Body of pancreas (tissue), 4 donors: ENCODE data around the gene SDHC. TPM values are rescaled to one million over a fixed set of nuclear protein-coding genes. Genes with fewer than 3 reads are reported as not detected.

Source experiments
- ATAC-seq: fragments of 150-250 bp; one replicate; pipeline ENCODE4 v1.9.1; 2016
- DNase-seq, 4 donors: peaks; one replicate each; pipeline ENCODE4 v3.0.0-alpha.2; 2019
- H3K27ac ChIP-seq, 4 donors: fragments of 200-600 bp; sonication (generic); 1 replicate in 3 of 4; 2 replicates in 1 of 4; pipeline versions ENCODE4 v1.5.1 to v1.6.1; 2016 to 2019; ENCODE audit warnings: mild to moderate bottlenecking in 1 of 4, mixed read lengths in 1 of 4, moderate library complexity in 1 of 4
- H3K27me3 ChIP-seq, 2 donors: fragments of 200-600 bp; sonication (generic); one replicate each; pipeline ENCODE4 v1.6.0; 2016; ENCODE audit warnings: mild to moderate bottlenecking in 1 of 2
- H3K36me3 ChIP-seq, 2 donors: fragments of 200-600 bp; sonication (generic); replicated peaks in 1 of 2; 2 replicates each; pipeline ENCODE4 v1.5.1; 2016; ENCODE audit warnings: low read depth in 2 of 2; ENCODE audit not compliant: insufficient read depth in 1 of 2
- H3K4me1 ChIP-seq: fragments of 200-600 bp; sonication (generic); one replicate; pipeline ENCODE4 v1.6.0; 2016
- H3K4me3 ChIP-seq, 2 donors: fragments of 200-600 bp; sonication (generic); 1 replicate in 1 of 2; 2 replicates in 1 of 2; pipeline ENCODE4 v1.5.1; 2016 to 2019
- H3K9me3 ChIP-seq, 3 donors: fragments of 200-600 bp; sonication (generic); 1 replicate in 2 of 3; 2 replicates in 1 of 3; pipeline ENCODE4 v1.5.1; 2016
- POLR2A ChIP-seq, 3 donors: fragments of 450-650 bp; IDR thresholded peaks; one replicate each; pipeline ENCODE4 v1.6.1; 2016; ENCODE audit warnings: antibody characterized with exemption in 3 of 3, mild to moderate bottlenecking in 2 of 3
- WGBS, 2 donors: methylation state at CpG; one replicate each; pipeline ENCODE4 v1.1.5; 2017; 5-methylcytosine and 5-hydroxymethylcytosine counted together
- intact Hi-C: fragments of 100-400 bp; cut with DNase I; formaldehyde crosslinking; loops from one replicate; pipeline ENCODE4 v1.15.1; 2023
- total RNA-seq, 2 donors: library from RNA; depleted of rRNA; stranded (reverse); fragments of >200 nt; gene quantifications; one replicate each; pipeline ENCODE4 v1.1.0, GENCODE V29; 2016
- TF ChIP-seq, protein P1 (sequence below), 7 experiments: fragments of 450-650 bp in 4 of 7; fragments of 200-600 bp in 3 of 7; sonication (generic) in 3 of 7; IDR thresholded peaks; one replicate each; pipeline ENCODE4 v1.5.1; 2016 to 2019; ENCODE audit warnings: antibody characterized with exemption in 7 of 7

SDHC gene
- total RNA-seq, 2 donors from 2014 or later = 22.7 to 26.2 TPM

- intact Hi-C loops = no loop called here
- 68 to 79% methylated on average over 5 of the region's 5 CpGs for WGBS, 2 donors
Measured at GRCh38 chr1:161378014-161378413, 63.8 kb downstream of the SDHC start.

DNA sequence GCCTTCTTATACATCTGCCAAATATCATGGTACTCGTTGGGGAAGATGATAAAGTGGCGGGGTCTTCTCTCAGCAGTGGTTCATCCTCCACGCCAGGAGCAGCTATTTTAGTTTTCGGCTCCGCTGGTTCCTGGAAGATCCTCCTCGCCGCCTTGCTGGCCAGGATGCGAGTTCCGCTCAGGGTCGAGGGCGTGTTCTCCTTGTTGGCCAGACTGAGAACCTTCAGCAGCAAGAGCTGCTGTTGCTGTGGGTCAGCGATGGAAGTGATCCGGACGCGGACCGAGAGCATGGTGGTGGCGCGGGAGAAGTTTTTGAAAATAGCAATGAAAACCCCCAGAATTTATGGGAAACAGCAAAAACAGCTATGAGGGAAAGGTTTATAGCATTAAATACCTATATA lies 64.9 kb downstream of the SDHC start:
- DNase-seq (no peak), ATAC-seq (no peak)
- Histone ChIP-seq H3K27me3 (no peaks in the 10 kb centered on the region), H3K9me3 (no peaks in the 10 kb centered on the region), H3K36me3 (no peaks in the 10 kb centered on the region), H3K4me1 (peaks cover 4% of the 10 kb centered on the region), H3K27ac (no peak overlapping the region), H3K4me3 (no peak overlapping the region)
- intact Hi-C loops = no loop called here
- TF ChIP-seq, protein P1, sequence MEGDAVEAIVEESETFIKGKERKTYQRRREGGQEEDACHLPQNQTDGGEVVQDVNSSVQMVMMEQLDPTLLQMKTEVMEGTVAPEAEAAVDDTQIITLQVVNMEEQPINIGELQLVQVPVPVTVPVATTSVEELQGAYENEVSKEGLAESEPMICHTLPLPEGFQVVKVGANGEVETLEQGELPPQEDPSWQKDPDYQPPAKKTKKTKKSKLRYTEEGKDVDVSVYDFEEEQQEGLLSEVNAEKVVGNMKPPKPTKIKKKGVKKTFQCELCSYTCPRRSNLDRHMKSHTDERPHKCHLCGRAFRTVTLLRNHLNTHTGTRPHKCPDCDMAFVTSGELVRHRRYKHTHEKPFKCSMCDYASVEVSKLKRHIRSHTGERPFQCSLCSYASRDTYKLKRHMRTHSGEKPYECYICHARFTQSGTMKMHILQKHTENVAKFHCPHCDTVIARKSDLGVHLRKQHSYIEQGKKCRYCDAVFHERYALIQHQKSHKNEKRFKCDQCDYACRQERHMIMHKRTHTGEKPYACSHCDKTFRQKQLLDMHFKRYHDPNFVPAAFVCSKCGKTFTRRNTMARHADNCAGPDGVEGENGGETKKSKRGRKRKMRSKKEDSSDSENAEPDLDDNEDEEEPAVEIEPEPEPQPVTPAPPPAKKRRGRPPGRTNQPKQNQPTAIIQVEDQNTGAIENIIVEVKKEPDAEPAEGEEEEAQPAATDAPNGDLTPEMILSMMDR (IDR thresholded peaks at IDR 0.05) = no peak
- TF ChIP-seq POLR2A (IDR thresholded peaks at IDR 0.05) = no peak
- WGBS, 2 donors = 86 to 93% methylated on average over 18 of the region's 18 CpGs

More at GRCh38 chr1:161378014-161378413, 63.8 kb downstream of the SDHC start:
- Histone ChIP-seq H3K27ac (no peak overlapping the region), H3K4me1 (peaks cover 4% of the 10 kb centered on the region), H3K4me3 (no peak overlapping the region), H3K9me3 (no peaks in the 10 kb centered on the region), H3K36me3 (no peaks in the 10 kb centered on the region), H3K27me3 (no peaks in the 10 kb centered on the region)
- ATAC-seq = peak; percentile 42
- peak in 2 of 4 donors; percentile 27 to 38 for DNase-seq
- TF ChIP-seq, protein P1 (IDR thresholded peaks at IDR 0.05) = no peak
- no peak for TF ChIP-seq POLR2A (IDR thresholded peaks at IDR 0.05)

- no peak for TF ChIP-seq POLR2A (IDR thresholded peaks at IDR 0.05)
- TF ChIP-seq, protein P1 (IDR thresholded peaks at IDR 0.05) = no peak
- no peak overlapping the region for H3K27ac ChIP-seq
- intact Hi-C loops = loop anchor here (5.0 kb wide), 1 partner anchor 174 kb away; no protein-coding TSS in a partner anchor
Measured at GRCh38 chr1:161381707-161382106, 67.5 kb downstream of the SDHC start.

GRCh38 chr1:161382214-161383019 lies 68.2 kb downstream of the SDHC start:
- ATAC-seq (peak; percentile 90), DNase-seq (no peak)
- no peak overlapping the region for H3K4me3 ChIP-seq
- intact Hi-C loops = loop anchor here (5.0 kb wide), 1 partner anchor 175 kb away; no protein-coding TSS in a partner anchor
- H3K27me3 ChIP-seq = no peaks in the 10 kb centered on the region
- H3K36me3 ChIP-seq = no peaks in the 10 kb centered on the region
- peak overlapping the region in 2 of 4 donors; percentile 3 to 62 for H3K27ac ChIP-seq
- no peaks in the 10 kb centered on the region for H3K9me3 ChIP-seq
- TF ChIP-seq, protein P1 (IDR thresholded peaks at IDR 0.05) = peak; percentile 28 to 80 (median 75)
- TF ChIP-seq POLR2A (IDR thresholded peaks at IDR 0.05) = no peak
- H3K4me1 ChIP-seq = peaks cover 4% of the 10 kb centered on the region
- WGBS, 2 donors = 39% methylated on average over 4 of the region's 4 CpGs

More at GRCh38 chr1:161381707-161382106, 67.5 kb downstream of the SDHC start:
- Histone ChIP-seq H3K4me3 (no peak overlapping the region), H3K4me1 (peaks cover 4% of the 10 kb centered on the region), H3K27me3 (no peaks in the 10 kb centered on the region), H3K9me3 (no peaks in the 10 kb centered on the region), H3K36me3 (no peaks in the 10 kb centered on the region)
- 57 to 63% methylated on average over 6 of the region's 6 CpGs for WGBS, 2 donors
- ATAC-seq (no peak), DNase-seq (no peak)
